A549 (cell line): ENCODE results near the gene CYP19A1. TPM values are rescaled to one million over a fixed set of nuclear protein-coding genes. Genes with fewer than 3 reads are reported as not detected.

Experiments used
- ATAC-seq, 2 experiments: fragments of 200-7000 bp in 1 of 2; fragments of >200 bp in 1 of 2; cut with Nextera tagmentation in 1 of 2; cut with Tn5 transposase in 1 of 2; 3 replicates each; pipeline versions ENCODE4 v1.8.0 to v1.9.1; 2018 to 2020; ENCODE audit warnings: mild to moderate bottlenecking in 1 of 2, moderate library complexity in 1 of 2
- CTCF ChIA-PET: fragments of 300-600 bp; sonication (Branson Sonifier 250); formaldehyde crosslinking; extraction: SDS; loops from one replicate; lab custom pipeline; 2021; ENCODE audit warnings: antibody characterized with exemption, inconsistent platforms; lab: Yijun Ruan, JAX
- POLR2A ChIA-PET: fragments of 350-600 bp; formaldehyde crosslinking; extraction: SDS; loops from one replicate; lab custom pipeline; 2021; ENCODE audit warnings: antibody characterized with exemption, inconsistent platforms; lab: Yijun Ruan, JAX
- DNase-seq, 2 experiments: peaks; one replicate each; pipeline versions ENCODE4 v3.0.0 to v3.0.0-alpha.2; 2011 to 2016; ENCODE audit warnings: low read depth in 1 of 2, low spot score in 1 of 2
- FAIRE-seq: peaks from 2 replicates; lab custom pipeline; 2011; peaks lifted over from hg19 to GRCh38; lab: Jason Lieb, UNC
- H3K27ac ChIP-seq, 2 experiments: fragments of >200 bp; sonication (Bioruptor Twin); formaldehyde crosslinking; 3 replicates each; pipeline ENCODE4 v1.5.1; 2016 to 2017
- H3K4me1 ChIP-seq: fragments of >200 bp; sonication (Bioruptor Twin); formaldehyde crosslinking; 3 replicates; pipeline ENCODE4 v1.6.1; 2016
- H3K4me2 ChIP-seq: fragments of >200 bp; sonication (Bioruptor Twin); formaldehyde crosslinking; 3 replicates; pipeline ENCODE4 v1.6.1; 2016
- H3K4me3 ChIP-seq: fragments of >200 bp; sonication (Bioruptor Twin); formaldehyde crosslinking; 3 replicates; pipeline ENCODE4 v1.5.1; 2016
- H3K9me3 ChIP-seq: fragments of >200 bp; sonication (Bioruptor Twin); formaldehyde crosslinking; 3 replicates; pipeline ENCODE4 v1.6.1; 2016
- CEBPB ChIP-seq, 2 experiments: fragments of >200 bp in 1 of 2; sonication (Bioruptor Twin) in 1 of 2; formaldehyde crosslinking in 1 of 2; IDR thresholded peaks; 2 replicates each; pipeline ENCODE4 v1.6.1; 2012 to 2016
- EHF ChIP-seq: fragments of 250-450 bp; sonication (Bioruptor Pico); IDR thresholded peaks from 2 replicates; pipeline ENCODE4 v1.5.0; 2020; ENCODE audit warnings: mild to moderate bottlenecking
- ELK1 ChIP-seq: fragments of 150-350 bp; IDR thresholded peaks from 2 replicates; pipeline ENCODE4 v1.6.1; 2014; ENCODE audit warnings: low read depth, mild to moderate bottlenecking, low read length
- FOSB ChIP-seq: fragments of 250-450 bp; sonication (Bioruptor Pico); IDR thresholded peaks from 2 replicates; pipeline ENCODE4 v1.5.0; 2020; ENCODE audit warnings: mild to moderate bottlenecking, moderate library complexity
- FOSL2 ChIP-seq, 2 experiments: fragments of 450-650 bp in 1 of 2; fragments of >200 bp in 1 of 2; sonication (Bioruptor Twin) in 1 of 2; formaldehyde crosslinking; IDR thresholded peaks; 2 replicates each; pipeline versions ENCODE4 v1.5.0 to v1.6.1; 2016 to 2020; ENCODE audit warnings: mild to moderate bottlenecking in 1 of 2, moderate library complexity in 1 of 2
- FOXS1 ChIP-seq: fragments of 250-450 bp; sonication (Bioruptor Pico); IDR thresholded peaks from 2 replicates; pipeline ENCODE4 v1.5.0; 2020; ENCODE audit warnings: mild to moderate bottlenecking, moderate library complexity
- GATA3 ChIP-seq: IDR thresholded peaks from 2 replicates; pipeline ENCODE4 v1.6.1; 2012; ENCODE audit warnings: borderline replicate concordance
- HDAC2 ChIP-seq: fragments of 200-600 bp; sonication (generic); IDR thresholded peaks from 2 replicates; pipeline ENCODE4 v1.6.1; 2016
- HOXB13 ChIP-seq: fragments of 250-450 bp; sonication (Bioruptor Pico); IDR thresholded peaks from 2 replicates; pipeline ENCODE4 v1.5.0; 2020; ENCODE audit warnings: low read depth, mild to moderate bottlenecking, moderate library complexity
- JUN ChIP-seq, 2 experiments: fragments of >200 bp; sonication (Bioruptor Twin); formaldehyde crosslinking; IDR thresholded peaks; 2 replicates in 1 of 2; 3 replicates in 1 of 2; pipeline ENCODE4 v1.6.1; 2016 to 2017
- KDM1A ChIP-seq: fragments of 200-600 bp; sonication (generic); IDR thresholded peaks from 2 replicates; pipeline ENCODE4 v1.6.1; 2016; ENCODE audit warnings: low read depth, mild to moderate bottlenecking
- KDM5A ChIP-seq: fragments of 200-600 bp; sonication (generic); IDR thresholded peaks from 2 replicates; pipeline ENCODE4 v1.6.1; 2016; ENCODE audit warnings: antibody characterized with exemption, mild to moderate bottlenecking
- MAZ ChIP-seq: fragments of 150-350 bp; IDR thresholded peaks from 2 replicates; pipeline ENCODE4 v1.6.1; 2014; ENCODE audit warnings: antibody characterized with exemption, low read depth, low read length, borderline replicate concordance
- NFE2L2 ChIP-seq: fragments of 150-350 bp; conservative IDR thresholded peaks from 2 replicates; pipeline ENCODE4 v1.6.1; 2014; ENCODE audit warnings: low read length
- NPAS2 ChIP-seq: fragments of 250-450 bp; sonication (Bioruptor Pico); IDR thresholded peaks from 2 replicates; pipeline ENCODE4 v1.8.0; 2022; ENCODE audit warnings: mild to moderate bottlenecking, moderate library complexity, borderline replicate concordance
- NR3C1 ChIP-seq: fragments of >200 bp; sonication (Bioruptor Twin); formaldehyde crosslinking; IDR thresholded peaks from 3 replicates; pipeline ENCODE4 v1.6.1; 2017
- RAD21 ChIP-seq, 2 experiments: fragments of >200 bp in 1 of 2; sonication (Bioruptor Twin) in 1 of 2; formaldehyde crosslinking in 1 of 2; IDR thresholded peaks in 1 of 2; conservative IDR thresholded peaks in 1 of 2; 2 replicates in 1 of 2; 3 replicates in 1 of 2; pipeline ENCODE4 v1.6.1; 2012 to 2018; ENCODE audit warnings: inconsistent platforms in 1 of 2
- REST ChIP-seq: fragments of 200-600 bp; sonication (generic); IDR thresholded peaks from 2 replicates; pipeline ENCODE4 v1.6.1; 2016; ENCODE audit warnings: antibody characterized with exemption, mild to moderate bottlenecking, moderate library complexity
- SMC3 ChIP-seq: fragments of >200 bp; sonication (Bioruptor Twin); formaldehyde crosslinking; IDR thresholded peaks from 3 replicates; pipeline ENCODE4 v1.6.1; 2018; ENCODE audit warnings: inconsistent platforms
- TP53 ChIP-seq: fragments of 250-450 bp; sonication (Bioruptor Pico); IDR thresholded peaks from 2 replicates; pipeline ENCODE4 v1.5.0; 2021; ENCODE audit warnings: mild to moderate bottlenecking, moderate library complexity
- ZC3H11A ChIP-seq: fragments of 450-650 bp; IDR thresholded peaks from 2 replicates; pipeline ENCODE4 v1.6.1; 2014; ENCODE audit warnings: antibody characterized with exemption, mild to moderate bottlenecking
- ZFP36 ChIP-seq: fragments of 450-650 bp; IDR thresholded peaks from 2 replicates; pipeline ENCODE4 v1.6.1; 2014; ENCODE audit warnings: borderline replicate concordance; ENCODE audit not compliant: partially characterized antibody
- ZSCAN20 ChIP-seq: fragments of 250-450 bp; sonication (Bioruptor Pico); IDR thresholded peaks from 2 replicates; pipeline ENCODE4 v1.8.0; 2022; ENCODE audit warnings: mild to moderate bottlenecking, moderate library complexity
- WGBS: methylation state at CpG from one replicate; pipeline ENCODE4 v1.1.6; 2017; ENCODE audit errors: missing lambda C conversion rate; 5-methylcytosine and 5-hydroxymethylcytosine counted together
- polyA plus RNA-seq, 4 experiments: library from polyadenylated mRNA; depleted of rRNA in 3 of 4; stranded (reverse); fragments of >200 nt; fragmentation: RNase III in 1 of 4; extraction: RNeasy Plus Mini Kit Qiagen cat#74134 plus additional on column Dnase treatment in 1 of 4; gene quantifications; 2 replicates in 3 of 4; 3 replicates in 1 of 4; pipeline ENCODE4 v1.2.3, GENCODE V29; 2011 to 2017
- TF ChIP-seq, protein P1 (sequence below): IDR thresholded peaks from 2 replicates; pipeline ENCODE4 v1.6.1; 2012
- TF ChIP-seq, protein P2 (sequence below): IDR thresholded peaks from 2 replicates; pipeline ENCODE4 v1.6.1; 2012
- TF ChIP-seq, protein P3 (sequence below): fragments of 250-450 bp; sonication (Bioruptor Pico); IDR thresholded peaks from 2 replicates; pipeline ENCODE4 v1.5.0; 2021; ENCODE audit warnings: mild to moderate bottlenecking, moderate library complexity, borderline replicate concordance

The CYP19A1 gene
- polyA plus RNA-seq, 2 of the 4 experiments (the other 2 are of a cell fraction): 0.36 TPM; not detected in 1

- ChIA-PET CTCF (interaction anchor here (1.3 to 11.1 kb wide), 7 partner anchors 9 to 152 kb away, joined by 3 to 228 read pairs (median 5); no protein-coding TSS in a partner anchor), POLR2A (no interaction called here)
- DNase-seq: no peak
- no peak overlapping the region for H3K4me3 ChIP-seq
- H3K4me2 ChIP-seq: no peak overlapping the region
- TF ChIP-seq HOXB13 (CRISPR knock-in tag) (no peak), JUN (IDR thresholded peaks at IDR 0.05) (no peak), ZFP36 (no peak), FOSB (CRISPR knock-in tag) (no peak), SMC3 (no peak), NPAS2 (no peak), HDAC2 (no peak), REST (no peak), MAZ (no peak), TP53 (CRISPR knock-in tag) (no peak), ZC3H11A (no peak), RAD21 (conservative IDR thresholded peaks at IDR 0.05 in 1 of 2, IDR thresholded peaks at IDR 0.05 in 1 of 2) (no peak), CEBPB (IDR thresholded peaks at IDR 0.05) (no peak), GATA3 (no peak), NFE2L2 (no peak), ELK1 (no peak), FOXS1 (no peak), EHF (CRISPR knock-in tag) (no peak)
- TF ChIP-seq, protein P1, sequence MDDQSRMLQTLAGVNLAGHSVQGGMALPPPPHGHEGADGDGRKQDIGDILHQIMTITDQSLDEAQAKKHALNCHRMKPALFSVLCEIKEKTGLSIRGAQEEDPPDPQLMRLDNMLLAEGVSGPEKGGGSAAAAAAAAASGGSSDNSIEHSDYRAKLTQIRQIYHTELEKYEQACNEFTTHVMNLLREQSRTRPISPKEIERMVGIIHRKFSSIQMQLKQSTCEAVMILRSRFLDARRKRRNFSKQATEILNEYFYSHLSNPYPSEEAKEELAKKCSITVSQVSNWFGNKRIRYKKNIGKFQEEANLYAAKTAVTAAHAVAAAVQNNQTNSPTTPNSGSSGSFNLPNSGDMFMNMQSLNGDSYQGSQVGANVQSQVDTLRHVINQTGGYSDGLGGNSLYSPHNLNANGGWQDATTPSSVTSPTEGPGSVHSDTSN: no peak
- TF ChIP-seq, all 56 proteins: peak for 0
- ATAC-seq (no peak), FAIRE-seq (no peak)
- H3K4me1 ChIP-seq: peaks cover 7% of the 10 kb centered on the region; the same call in 2 of the 3 replicates
- H3K9me3 ChIP-seq: no peaks in the 10 kb centered on the region
- no peak overlapping the region for H3K27ac ChIP-seq
- WGBS: 66% methylated on average over 6 of the region's 6 CpGs
Observed at GRCh38 chr15:51285399-51285798, 53.0 kb downstream of the CYP19A1 start.

GRCh38 chr15:51284871-51285270 lies 53.5 kb downstream of the CYP19A1 start:
- CTCF ChIA-PET: interaction anchor here (0.9 to 11.1 kb wide), 6 partner anchors 8 to 117 kb away, joined by 3 to 228 read pairs (median 6); no protein-coding TSS in a partner anchor
- POLR2A ChIA-PET: no interaction called here

More at GRCh38 chr15:51284871-51285270, 53.5 kb downstream of the CYP19A1 start:
- 65% methylated on average over 6 of the region's 6 CpGs for WGBS
- Histone ChIP-seq H3K4me2 (no peak overlapping the region), H3K27ac (no peak overlapping the region), H3K4me3 (no peak overlapping the region), H3K4me1 (peaks cover 7% of the 10 kb centered on the region; the same call in 2 of the 3 replicates), H3K9me3 (no peaks in the 10 kb centered on the region)
- ATAC-seq: no peak
- FAIRE-seq: no peak
- TF ChIP-seq KDM1A (no peak), KDM5A (no peak), FOSL2 (IDR thresholded peaks at IDR 0.05) (no peak), FOSL2 (CRISPR knock-in tag; IDR thresholded peaks at IDR 0.05) (no peak), HOXB13 (CRISPR knock-in tag) (no peak), RAD21 (conservative IDR thresholded peaks at IDR 0.05 in 1 of 2, IDR thresholded peaks at IDR 0.05 in 1 of 2) (no peak), NFE2L2 (no peak), ZSCAN20 (CRISPR knock-in tag) (no peak), NR3C1 (no peak)
- TF ChIP-seq, protein P2, sequence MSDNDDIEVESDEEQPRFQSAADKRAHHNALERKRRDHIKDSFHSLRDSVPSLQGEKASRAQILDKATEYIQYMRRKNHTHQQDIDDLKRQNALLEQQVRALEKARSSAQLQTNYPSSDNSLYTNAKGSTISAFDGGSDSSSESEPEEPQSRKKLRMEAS: no peak
- TF ChIP-seq, protein P3, sequence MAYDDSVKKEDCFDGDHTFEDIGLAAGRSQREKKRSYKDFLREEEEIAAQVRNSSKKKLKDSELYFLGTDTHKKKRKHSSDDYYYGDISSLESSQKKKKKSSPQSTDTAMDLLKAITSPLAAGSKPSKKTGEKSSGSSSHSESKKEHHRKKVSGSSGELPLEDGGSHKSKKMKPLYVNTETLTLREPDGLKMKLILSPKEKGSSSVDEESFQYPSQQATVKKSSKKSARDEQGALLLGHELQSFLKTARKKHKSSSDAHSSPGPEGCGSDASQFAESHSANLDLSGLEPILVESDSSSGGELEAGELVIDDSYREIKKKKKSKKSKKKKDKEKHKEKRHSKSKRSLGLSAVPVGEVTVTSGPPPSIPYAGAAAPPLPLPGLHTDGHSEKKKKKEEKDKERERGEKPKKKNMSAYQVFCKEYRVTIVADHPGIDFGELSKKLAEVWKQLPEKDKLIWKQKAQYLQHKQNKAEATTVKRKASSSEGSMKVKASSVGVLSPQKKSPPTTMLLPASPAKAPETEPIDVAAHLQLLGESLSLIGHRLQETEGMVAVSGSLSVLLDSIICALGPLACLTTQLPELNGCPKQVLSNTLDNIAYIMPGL: no peak
- DNase-seq: no peak
